Measurements from ENCODE around the gene B2M. TPM values are rescaled to one million over a fixed set of nuclear protein-coding genes. Genes with fewer than 3 reads are reported as not detected.
"Not testable (repeated sequence)": the region's sequence is repeated elsewhere in the genome, so short reads cannot be mapped to it uniquely, and the experiment has no call there.

The B2M gene
- total and polyA plus RNA-seq, 10 of the 15 experiments (the other 5 are each of a cell fraction or from before 2014, with no cell fraction given): 2,901 to 22,794 (median 8,374) TPM

DNA sequence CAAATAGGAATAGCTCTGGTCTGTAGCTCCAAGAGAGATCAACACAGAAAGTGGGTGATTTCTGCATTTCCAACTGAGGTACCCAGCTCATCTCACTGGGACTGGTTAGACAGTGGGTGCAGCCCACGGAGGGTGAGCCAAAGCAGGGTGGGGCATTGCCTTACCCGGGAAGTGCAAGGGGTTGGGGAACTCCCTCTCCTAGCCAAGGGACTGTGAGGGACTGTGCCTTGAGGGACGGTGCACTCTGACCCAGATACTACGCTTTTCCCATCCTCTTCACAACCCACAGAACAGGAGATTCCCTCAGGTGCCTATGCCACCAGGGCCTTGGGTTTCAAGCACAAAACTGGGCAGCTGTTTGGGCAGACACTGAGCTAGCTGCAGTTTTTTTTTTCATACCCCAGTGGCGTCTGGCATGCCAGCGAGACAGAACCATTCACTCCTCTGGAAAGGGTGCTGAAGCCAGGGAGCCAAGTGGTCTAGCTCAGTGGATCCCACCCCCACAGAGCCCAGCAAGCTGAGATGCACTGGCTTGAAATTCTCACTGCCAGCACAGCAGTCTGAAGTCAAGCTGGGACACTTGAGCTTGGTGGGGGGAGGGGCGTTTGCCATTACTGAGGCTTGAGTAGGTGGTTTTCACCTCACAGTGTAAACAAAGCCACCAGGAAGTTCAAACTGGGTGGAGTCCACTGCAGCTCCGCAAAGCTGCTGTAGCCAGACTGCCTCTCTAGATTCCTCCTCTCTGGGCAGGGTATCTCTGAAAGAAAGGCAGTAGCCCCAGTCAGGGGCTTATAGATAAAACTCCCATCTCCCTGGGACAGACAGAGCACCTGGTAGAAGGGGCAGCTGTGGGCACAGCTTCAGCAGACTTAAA lies 28.3 kb upstream of the B2M start (continued):
- TF ChIP-seq MEF2B (IDR thresholded peaks at IDR 0.05; ENCODE audit: partially characterized antibody, poor library complexity, severe bottlenecking): peak; percentile 24
- TF ChIP-seq ATF7 (IDR thresholded peaks at IDR 0.05; ENCODE audit: low read depth): 0 out of 2 replicates have a peak, but pooled peaks have one; percentile 32
- TF ChIP-seq IKZF1 (conservative IDR thresholded peaks at IDR 0.05): 0 out of 2 replicates have a peak, but pooled peaks have one; percentile 28
- TF ChIP-seq HDGF (IDR thresholded peaks at IDR 0.05): peak; percentile 38; the same call in 1 of the 2 replicates

DNA sequence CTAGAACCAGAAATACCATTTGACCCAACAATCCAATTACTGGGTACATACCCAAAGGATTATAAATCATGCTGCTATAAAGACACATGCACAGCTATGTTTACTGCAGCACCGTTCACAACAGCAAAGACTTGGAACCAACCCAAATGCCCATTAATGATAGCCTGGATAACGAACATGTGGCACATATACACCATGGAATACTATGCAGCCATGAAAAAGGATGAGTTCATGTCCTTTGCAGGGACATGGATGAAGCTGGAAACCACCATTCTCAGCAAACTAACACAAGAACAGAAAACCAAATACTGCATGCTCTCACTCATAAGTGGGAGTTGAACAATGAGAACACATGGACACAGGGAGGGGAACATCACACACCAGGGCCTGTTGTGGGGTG lies 22.0 kb upstream of the B2M start:
- POLR2A ChIA-PET; H3K27ac ChIP-seq (ENCODE audit: control insufficient read depth, insufficient read depth); H4K20me1 ChIP-seq (ENCODE audit: control insufficient read depth, insufficient read depth); ATAC-seq; H3K4me3 ChIP-seq; intact Hi-C loops (cut with micrococcal nuclease; ENCODE audit: unreplicated experiment); FAIRE-seq; H3K79me2 ChIP-seq (ENCODE audit: control insufficient read depth, insufficient read depth, low read length); BruUV-seq (replicated peaks); H3K9ac ChIP-seq (ENCODE audit: control insufficient read depth, insufficient read depth, low read length); H2AFZ ChIP-seq (ENCODE audit: control insufficient read depth, low read depth, low read length); H3K9me3 ChIP-seq (replicated peaks; ENCODE audit: control insufficient read depth, insufficient read depth, low read length); H3K27me3 ChIP-seq (replicated peaks in 1 of 2; ENCODE audit: control insufficient read depth in 2 of 2, insufficient read depth in 2 of 2, low read length in 1 of 2); H3K36me3 ChIP-seq (ENCODE audit: control insufficient read depth in 2 of 2, insufficient read depth in 2 of 2, low read length in 1 of 2); SMC1A ChIA-PET (ENCODE audit: uncharacterized antibody, unreplicated experiment); RAD21 ChIA-PET (ENCODE audit: unreplicated experiment); H3K4me2 ChIP-seq (ENCODE audit: control insufficient read depth, insufficient read depth); in situ Hi-C loops (cut with MboI); DNase-seq (ENCODE audit: low read depth, low spot score); H3K4me1 ChIP-seq (ENCODE audit: control insufficient read depth, insufficient read depth, low read length): not testable (repeated sequence)
- WGBS (ENCODE audit: insufficient coverage, insufficient replicate concordance, low lambda C conversion rate, missing lambda C conversion rate): 92% methylated on average over 2 of the region's 2 CpGs
- CTCF ChIA-PET: interaction anchor here (1.6 kb wide), 1 partner anchor 9 kb away, joined by 4 read pairs; no protein-coding TSS in a partner anchor

DNA sequence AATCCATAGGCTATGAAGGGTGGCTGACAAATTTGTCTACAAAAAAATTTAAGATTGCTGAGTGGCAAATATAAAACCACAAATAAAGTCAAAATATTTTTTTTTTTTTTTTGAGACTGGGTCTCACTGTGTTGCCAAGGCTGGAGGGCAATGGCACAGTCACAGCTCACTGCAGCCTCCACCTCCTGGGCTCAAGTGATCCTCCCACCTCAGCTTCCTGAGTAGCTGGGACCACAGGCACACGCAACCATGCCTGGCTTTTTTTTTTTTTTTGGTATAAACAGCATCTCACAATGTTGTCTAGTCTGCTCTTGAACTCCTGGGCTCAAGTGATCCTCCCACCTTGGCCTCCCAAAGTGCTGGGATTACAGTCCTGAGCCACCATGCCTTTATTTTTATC lies 21.1 kb upstream of the B2M start:
- 0% methylated on average over 1 of the region's 1 CpG for WGBS (ENCODE audit: insufficient coverage, insufficient replicate concordance, low lambda C conversion rate, missing lambda C conversion rate)

More for the DNA sequence above, 21.1 kb upstream of the B2M start:
- POLR2A ChIA-PET: interaction anchor here (0.6 kb wide), 1 partner anchor 460 kb away, joined by 3 read pairs; no protein-coding TSS in a partner anchor
- H3K4me1 ChIP-seq (ENCODE audit: control insufficient read depth, insufficient read depth, low read length); H3K27me3 ChIP-seq (replicated peaks in 1 of 2; ENCODE audit: control insufficient read depth in 2 of 2, insufficient read depth in 2 of 2, low read length in 1 of 2); H3K4me3 ChIP-seq; H3K9me3 ChIP-seq (replicated peaks; ENCODE audit: control insufficient read depth, insufficient read depth, low read length); H4K20me1 ChIP-seq (ENCODE audit: control insufficient read depth, insufficient read depth); H3K36me3 ChIP-seq (ENCODE audit: control insufficient read depth in 2 of 2, insufficient read depth in 2 of 2, low read length in 1 of 2); RAD21 ChIA-PET (ENCODE audit: unreplicated experiment); H3K79me2 ChIP-seq (ENCODE audit: control insufficient read depth, insufficient read depth, low read length); ATAC-seq; H3K4me2 ChIP-seq (ENCODE audit: control insufficient read depth, insufficient read depth); intact Hi-C loops (cut with micrococcal nuclease; ENCODE audit: unreplicated experiment); FAIRE-seq; H2AFZ ChIP-seq (ENCODE audit: control insufficient read depth, low read depth, low read length); H3K9ac ChIP-seq (ENCODE audit: control insufficient read depth, insufficient read depth, low read length); BruUV-seq (replicated peaks); DNase-seq (ENCODE audit: low read depth, low spot score); in situ Hi-C loops (cut with MboI); H3K27ac ChIP-seq (ENCODE audit: control insufficient read depth, insufficient read depth): not testable (repeated sequence)
- SMC1A ChIA-PET (ENCODE audit: uncharacterized antibody, unreplicated experiment): interaction anchor here (0.7 to 1.0 kb wide), 2 partner anchors 27 to 47 kb away, joined by 3 read pairs; partner anchors contain the start of gene SPG11
- CTCF ChIA-PET: interaction anchor here (1.1 to 2.5 kb wide), 3 partner anchors 8 to 20 kb away, joined by 4 to 12 read pairs (median 4); partner anchors contain the start of genes B2M and PATL2
